T47D (cell line): Measurements from ENCODE around the gene NACC2.

ENCODE experiments used
- DNase-seq, 2 experiments: peaks; one replicate each; pipeline versions ENCODE4 v3.0.0 to v3.0.0-alpha.2; 2011 to 2012; ENCODE audit warnings: low read depth in 1 of 2, low spot score in 1 of 2
- JUND ChIP-seq: IDR thresholded peaks from 2 replicates; pipeline ENCODE4 v1.6.1; 2012; ENCODE audit warnings: low read depth
- in situ Hi-C: cut with HindIII; loops from 2 replicates; pipeline ENCODE4 v1.10.0; 2016; ENCODE audit warnings: low sequenced_read_pairs, low pct_unique_long_range_greater_than_20kb

Gene NACC2

GRCh38 chr9:136136127-136136925 is 41.2 kb upstream of the NACC2 start:
- DNase-seq, result no peak
- in situ Hi-C loops, result no loop called here
- no peak for TF ChIP-seq JUND

GRCh38 chr9:136135326-136136126 is 40.4 kb upstream of the NACC2 start:
- in situ Hi-C loops, result no loop called here
- no peak for TF ChIP-seq JUND
- DNase-seq, result no peak

- no peak for TF ChIP-seq JUND
- in situ Hi-C loops, result no loop called here
- DNase-seq, result no peak
These were observed 38.9 kb upstream of the NACC2 start for GRCh38 chr9:136133959-136134484.

GRCh38 chr9:136133191-136133958 is 38.3 kb upstream of the NACC2 start:
- peak; percentile 70 to 88 for DNase-seq
- in situ Hi-C loops, result no loop called here
- TF ChIP-seq JUND, result no peak

- no peak for DNase-seq
- TF ChIP-seq JUND, result no peak
- in situ Hi-C loops, result no loop called here
These were observed 37.5 kb upstream of the NACC2 start for GRCh38 chr9:136132512-136133050.

GRCh38 chr9:136131629-136132511 is 36.8 kb upstream of the NACC2 start:
- in situ Hi-C loops, result no loop called here
- no peak for DNase-seq
- no peak for TF ChIP-seq JUND

GRCh38 chr9:136129176-136129575 is 34.1 kb upstream of the NACC2 start:
- in situ Hi-C loops, result no loop called here

GRCh38 chr9:136128436-136128835 is 33.3 kb upstream of the NACC2 start:
- DNase-seq, result no peak
- in situ Hi-C loops, result no loop called here
- TF ChIP-seq JUND, result no peak

More at GRCh38 chr9:136129176-136129575, 34.1 kb upstream of the NACC2 start:
- DNase-seq, result no peak
- no peak for TF ChIP-seq JUND

GRCh38 chr9:136127313-136127712 is 32.2 kb upstream of the NACC2 start:
- in situ Hi-C loops, result no loop called here

GRCh38 chr9:136124976-136125692 is 30.0 kb upstream of the NACC2 start:
- no peak for DNase-seq
- no peak for TF ChIP-seq JUND
- in situ Hi-C loops, result no loop called here

More at GRCh38 chr9:136127313-136127712, 32.2 kb upstream of the NACC2 start:
- DNase-seq, result no peak
- TF ChIP-seq JUND, result no peak
